ENCODE results near the gene RAB3IL1. TPM values are rescaled to one million over a fixed set of nuclear protein-coding genes. Genes with fewer than 3 reads are reported as not detected.

RAB3IL1 gene
- total RNA-seq, 1 experiment from 2014 or later, result 18.1 TPM

DNA sequence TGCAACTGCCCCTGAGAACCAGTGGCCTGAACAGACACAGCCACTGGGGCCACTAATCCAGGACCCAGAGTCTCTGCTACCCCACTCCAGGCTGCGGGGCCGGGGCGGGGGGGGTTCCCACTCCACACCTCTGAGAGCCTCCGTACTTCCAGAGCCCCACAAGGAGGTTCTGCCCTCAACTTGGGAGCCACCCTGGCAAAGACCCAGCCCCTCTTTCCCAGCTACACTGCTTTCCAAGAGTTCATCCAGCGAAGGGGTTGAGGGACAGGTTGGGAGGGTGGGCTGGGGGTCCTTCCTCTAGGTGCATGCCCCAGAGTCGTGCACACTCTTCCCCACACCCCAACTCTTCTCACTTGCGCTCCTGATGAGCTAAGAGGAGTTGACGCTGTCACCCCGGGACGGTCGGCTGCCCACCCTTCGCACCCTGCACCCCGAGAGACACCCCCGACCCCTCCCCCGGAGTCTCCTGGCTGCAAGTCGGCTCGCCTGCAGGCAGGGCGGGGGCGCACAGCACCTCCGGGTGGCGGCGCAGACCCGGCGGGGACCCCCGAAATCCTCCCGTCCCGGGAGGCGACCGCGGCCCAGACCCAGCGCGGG is 531 bp downstream of the RAB3IL1 start:
- DNase-seq (ENCODE audit: low read depth, low spot score) (no peak), ATAC-seq (no peak)
- peaks cover 5 to 16% of the 10 kb centered on the region in 2 experiments; a peak in 3 of 4 replicates for H3K4me1 ChIP-seq (ENCODE audit: control insufficient read depth in 1 of 2, insufficient read depth in 2 of 2, low read length in 2 of 2)
- CTCF ChIA-PET, result no interaction called here
- POLR2A ChIA-PET, result interaction anchor here (0.6 kb wide), 1 partner anchor 55 kb away, joined by 3 read pairs; no protein-coding TSS in a partner anchor
- no peaks in the 10 kb centered on the region for H3K36me3 ChIP-seq (ENCODE audit: control insufficient read depth in 1 of 2, insufficient read depth in 2 of 2, low read length in 2 of 2)
- no peaks in the 10 kb centered on the region for H3K9me2 ChIP-seq (ENCODE audit: insufficient read depth)
- H3K27me3 ChIP-seq (ENCODE audit: insufficient read depth, low read length), result no peaks in the 10 kb centered on the region
- peak overlapping the region; percentile 88 for H3K4me2 ChIP-seq (ENCODE audit: low read length)
- peak overlapping the region; percentile 33; the same call in 1 of the 2 replicates for H3K27ac ChIP-seq (ENCODE audit: low read depth, low read length)
- peak overlapping the region; percentile 51 to 64 for H3K4me3 ChIP-seq (replicated peaks in 1 of 2; ENCODE audit: low read depth in 1 of 2, low read length in 2 of 2)
- TF ChIP-seq CTCF (IDR thresholded peaks at IDR 0.05 in 2 of 3, conservative IDR thresholded peaks at IDR 0.05 in 1 of 3; ENCODE audit: borderline replicate concordance in 1 of 3, insufficient read depth in 1 of 3, low read depth in 2 of 3, low read length in 2 of 3) (no peak), EGR1 (IDR thresholded peaks at IDR 0.05; ENCODE audit: low read depth) (no peak), POLR2A (IDR thresholded peaks at IDR 0.05; ENCODE audit: borderline replicate concordance, extremely low read depth, insufficient read depth, insufficient read length) (no peak), POLR2AphosphoS5 (IDR thresholded peaks at IDR 0.05; ENCODE audit: low read depth, low read length) (no peak), REST (IDR thresholded peaks at IDR 0.05; ENCODE audit: low read depth) (no peak), SP1 (IDR thresholded peaks at IDR 0.05; ENCODE audit: low read depth) (no peak), JUND (IDR thresholded peaks at IDR 0.05) (no peak)
- intact Hi-C loops (cut with micrococcal nuclease), result no loop called here
- no peaks in the 10 kb centered on the region for H4K20me1 ChIP-seq (ENCODE audit: insufficient read depth)
- no peak overlapping the region for H2AFZ ChIP-seq (ENCODE audit: low read depth, low read length, poor library complexity, severe bottlenecking)
- BruUV-seq (replicated peaks), result no TSS peak
- no peaks in the 10 kb centered on the region for H3K9me3 ChIP-seq (ENCODE audit: control insufficient read depth in 1 of 2, insufficient read depth in 1 of 2, low read depth in 1 of 2, low read length in 2 of 2)
- H3K79me2 ChIP-seq (ENCODE audit: insufficient read depth, low read length), result no peaks in the 10 kb centered on the region
- H3K9ac ChIP-seq (ENCODE audit: low read length), result peak overlapping the region; percentile 65
- RAD21 ChIA-PET (ENCODE audit: low non-redundant PET in 1 of 2, low total read pairs in 2 of 2, uncharacterized antibody in 2 of 2, unreplicated experiment in 2 of 2), result no interaction called here

Measured in HCT116 (cell line).